Measurements from ENCODE around the gene SMIM24.

Gene SMIM24

DNA sequence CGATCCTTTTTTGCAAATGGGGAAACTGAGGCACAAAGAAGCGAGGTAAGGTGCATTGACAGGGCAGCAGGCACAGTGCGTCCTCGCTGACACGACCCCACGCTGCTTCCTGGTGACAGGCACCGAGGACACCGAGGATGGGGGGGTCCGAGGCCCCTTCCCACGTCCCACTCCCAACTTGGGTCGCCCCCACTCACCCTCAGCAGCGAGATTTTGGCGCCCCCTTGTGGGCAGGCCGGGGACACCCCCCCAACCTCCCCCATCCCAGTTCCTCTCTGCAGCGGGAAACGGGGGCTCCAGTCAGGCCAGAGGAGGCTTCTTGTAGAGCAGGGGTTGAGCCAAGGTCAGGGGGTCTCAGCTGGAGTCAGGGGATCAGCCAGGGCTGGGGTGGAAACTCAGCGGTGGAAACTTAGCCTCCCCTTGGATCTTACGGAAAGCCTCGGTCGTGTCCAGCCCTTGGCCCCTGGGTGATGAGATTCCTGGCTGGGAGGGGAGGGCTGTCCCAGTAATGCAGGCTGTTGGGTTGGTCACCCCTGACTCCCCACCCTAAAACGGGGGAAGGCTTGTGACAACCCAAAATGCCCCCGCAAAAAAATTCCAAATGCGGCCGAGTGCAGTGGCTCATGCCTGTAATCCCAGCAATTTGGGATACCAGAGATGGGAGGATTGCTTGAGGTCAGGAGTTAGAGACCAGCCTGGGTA lies 8.2 kb downstream of the SMIM24 start:
- Histone ChIP-seq H3K27me3 (ENCODE audit: control insufficient read depth in 2 of 2, insufficient read depth in 2 of 2, low read length in 2 of 2) (no peaks in the 10 kb centered on the region), H3K9me3 (ENCODE audit: control insufficient read depth in 2 of 2, low read length in 2 of 2) (no peaks in the 10 kb centered on the region), H3K36me3 (ENCODE audit: control insufficient read depth in 2 of 2, insufficient read depth in 2 of 2, low read length in 2 of 2) (no peaks in the 10 kb centered on the region), H3K4me3 (ENCODE audit: low read length in 2 of 2) (no peak overlapping the region), H3K27ac (ENCODE audit: low read depth in 2 of 2, low read length in 2 of 2) (no peak overlapping the region), H3K9ac (ENCODE audit: low read depth in 1 of 2, low read length in 2 of 2) (no peak overlapping the region), H3K4me1 (ENCODE audit: control insufficient read depth in 2 of 2, insufficient read depth in 2 of 2, low read length in 2 of 2) (peaks cover 8 to 13% of the 10 kb centered on the region in 2 donors)

DNA sequence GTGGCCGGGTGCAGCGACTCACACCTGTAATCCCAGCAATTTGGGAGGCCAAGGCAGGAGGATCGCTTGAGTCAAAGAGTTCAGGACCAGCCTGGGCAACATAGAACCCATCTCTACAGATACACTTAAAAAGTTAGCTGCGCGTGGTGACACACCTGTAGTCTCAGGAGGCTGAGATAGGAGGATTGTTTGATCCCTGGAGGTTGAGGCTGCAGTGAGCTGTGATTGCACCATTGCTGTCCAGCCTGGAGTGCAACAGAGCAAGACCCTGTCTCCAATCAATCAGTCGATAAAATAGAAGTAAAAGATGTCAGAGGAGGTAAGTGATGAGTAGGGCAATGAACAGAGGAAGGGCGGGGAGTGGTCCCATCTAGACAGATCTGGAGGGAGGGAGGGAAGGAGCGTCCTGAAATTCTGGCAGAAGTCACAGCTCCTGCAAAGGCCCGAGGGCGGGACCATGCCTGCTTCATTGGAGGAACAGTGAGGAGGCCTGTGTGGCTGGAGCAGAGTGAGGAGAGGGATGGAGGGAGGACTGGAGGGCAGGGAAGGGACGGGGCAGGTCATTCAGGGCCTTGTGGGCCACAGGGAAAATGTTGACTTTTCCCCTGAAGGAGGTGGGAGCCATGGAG lies 9.7 kb downstream of the SMIM24 start:
- Histone ChIP-seq H3K36me3 (ENCODE audit: control insufficient read depth in 2 of 2, insufficient read depth in 2 of 2, low read length in 2 of 2) (no peaks in the 10 kb centered on the region), H3K9ac (ENCODE audit: low read depth in 1 of 2, low read length in 2 of 2) (no peak overlapping the region), H3K27me3 (ENCODE audit: control insufficient read depth in 2 of 2, insufficient read depth in 2 of 2, low read length in 2 of 2) (no peaks in the 10 kb centered on the region), H3K27ac (ENCODE audit: low read depth in 2 of 2, low read length in 2 of 2) (no peak overlapping the region), H3K9me3 (ENCODE audit: control insufficient read depth in 2 of 2, low read length in 2 of 2) (no peaks in the 10 kb centered on the region), H3K4me3 (ENCODE audit: low read length in 2 of 2) (no peak overlapping the region), H3K4me1 (ENCODE audit: control insufficient read depth in 2 of 2, insufficient read depth in 2 of 2, low read length in 2 of 2) (peaks cover 8 to 13% of the 10 kb centered on the region in 2 donors)

DNA sequence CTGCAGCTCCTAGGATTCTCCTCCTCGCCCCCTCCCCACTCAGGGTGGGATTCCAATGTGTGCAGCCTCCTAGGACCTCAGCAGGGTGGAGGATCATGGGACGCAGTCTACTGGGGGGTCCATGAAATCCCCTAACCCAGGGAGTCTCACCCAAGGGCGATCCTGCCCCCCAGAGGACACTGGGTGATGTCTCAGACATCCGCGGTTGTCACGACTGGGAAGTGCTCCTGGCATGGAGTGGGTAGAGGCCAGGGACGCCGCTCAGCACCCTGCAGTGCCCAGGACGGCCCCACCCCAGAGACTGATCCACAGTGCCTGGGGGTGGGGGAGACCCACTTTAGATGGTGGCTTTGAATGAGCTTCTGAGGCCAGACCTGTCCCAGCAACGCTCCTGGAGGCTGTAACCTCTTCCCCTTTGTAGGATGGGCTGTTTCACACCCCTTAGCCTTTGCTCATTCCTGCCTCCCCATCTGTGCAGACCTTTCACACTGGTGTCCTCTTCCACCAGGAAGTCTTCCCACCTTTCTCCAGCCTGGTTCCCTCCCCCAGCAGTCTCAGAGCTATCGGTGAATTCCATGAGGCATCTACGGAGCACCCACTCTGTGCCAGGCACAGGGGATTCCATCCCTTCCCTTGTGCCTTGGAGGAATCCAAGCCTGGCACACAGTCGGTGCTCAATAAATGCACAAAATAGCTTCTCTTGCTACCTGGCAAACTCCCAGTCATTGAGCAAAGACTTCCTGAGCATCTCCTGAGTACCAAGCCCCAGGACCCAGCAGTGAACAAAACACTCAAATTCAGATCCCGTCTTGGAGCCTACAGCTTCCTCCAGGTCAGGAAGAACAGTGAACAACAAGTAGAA lies 10.5 kb downstream of the SMIM24 start:
- no peaks in the 10 kb centered on the region for H3K36me3 ChIP-seq (ENCODE audit: control insufficient read depth in 2 of 2, insufficient read depth in 2 of 2, low read length in 2 of 2)
- H3K27me3 ChIP-seq (ENCODE audit: control insufficient read depth in 2 of 2, insufficient read depth in 2 of 2, low read length in 2 of 2), result no peaks in the 10 kb centered on the region
- H3K4me1 ChIP-seq (ENCODE audit: control insufficient read depth in 2 of 2, insufficient read depth in 2 of 2, low read length in 2 of 2), result peaks cover 8 to 12% of the 10 kb centered on the region in 2 donors
- H3K27ac ChIP-seq (ENCODE audit: low read depth in 2 of 2, low read length in 2 of 2), result no peak overlapping the region
- no peaks in the 10 kb centered on the region for H3K9me3 ChIP-seq (ENCODE audit: control insufficient read depth in 2 of 2, low read length in 2 of 2)
- no peak overlapping the region for H3K4me3 ChIP-seq (ENCODE audit: low read length in 2 of 2)
- no peak overlapping the region for H3K9ac ChIP-seq (ENCODE audit: low read depth in 1 of 2, low read length in 2 of 2)

- no peak overlapping the region for H3K9ac ChIP-seq (ENCODE audit: low read depth in 1 of 2, low read length in 2 of 2)
- H3K4me1 ChIP-seq (ENCODE audit: control insufficient read depth in 2 of 2, insufficient read depth in 2 of 2, low read length in 2 of 2), result no peaks in the 10 kb centered on the region
- no peak overlapping the region for H3K27ac ChIP-seq (ENCODE audit: low read depth in 2 of 2, low read length in 2 of 2)
- H3K27me3 ChIP-seq (ENCODE audit: control insufficient read depth in 2 of 2, insufficient read depth in 2 of 2, low read length in 2 of 2), result no peaks in the 10 kb centered on the region
- H3K4me3 ChIP-seq (ENCODE audit: low read length in 2 of 2), result no peak overlapping the region
- H3K9me3 ChIP-seq (ENCODE audit: control insufficient read depth in 2 of 2, low read length in 2 of 2), result no peaks in the 10 kb centered on the region
- no peaks in the 10 kb centered on the region for H3K36me3 ChIP-seq (ENCODE audit: control insufficient read depth in 2 of 2, insufficient read depth in 2 of 2, low read length in 2 of 2)
Measured at GRCh38 chr19:3468211-3468610, 12.1 kb downstream of the SMIM24 start.

- H3K9ac ChIP-seq (ENCODE audit: low read depth in 1 of 2, low read length in 2 of 2), result no peak overlapping the region
- no peak overlapping the region for H3K27ac ChIP-seq (ENCODE audit: low read depth in 2 of 2, low read length in 2 of 2)
- no peaks in the 10 kb centered on the region for H3K4me1 ChIP-seq (ENCODE audit: control insufficient read depth in 2 of 2, insufficient read depth in 2 of 2, low read length in 2 of 2)
- H3K9me3 ChIP-seq (ENCODE audit: control insufficient read depth in 2 of 2, low read length in 2 of 2), result no peaks in the 10 kb centered on the region
- H3K27me3 ChIP-seq (ENCODE audit: control insufficient read depth in 2 of 2, insufficient read depth in 2 of 2, low read length in 2 of 2), result no peaks in the 10 kb centered on the region
- no peak overlapping the region for H3K4me3 ChIP-seq (ENCODE audit: low read length in 2 of 2)
- peaks cover 0 to 3% of the 10 kb centered on the region in 2 donors for H3K36me3 ChIP-seq (ENCODE audit: control insufficient read depth in 2 of 2, insufficient read depth in 2 of 2, low read length in 2 of 2)
Measured at GRCh38 chr19:3467437-3468198, 12.7 kb downstream of the SMIM24 start.

- no peaks in the 10 kb centered on the region for H3K9me3 ChIP-seq (ENCODE audit: control insufficient read depth in 2 of 2, low read length in 2 of 2)
- H3K4me3 ChIP-seq (ENCODE audit: low read length in 2 of 2), result no peak overlapping the region
- H3K9ac ChIP-seq (ENCODE audit: low read depth in 1 of 2, low read length in 2 of 2), result no peak overlapping the region
- peaks cover 0 to 6% of the 10 kb centered on the region in 2 donors for H3K36me3 ChIP-seq (ENCODE audit: control insufficient read depth in 2 of 2, insufficient read depth in 2 of 2, low read length in 2 of 2)
- no peaks in the 10 kb centered on the region for H3K27me3 ChIP-seq (ENCODE audit: control insufficient read depth in 2 of 2, insufficient read depth in 2 of 2, low read length in 2 of 2)
- H3K4me1 ChIP-seq (ENCODE audit: control insufficient read depth in 2 of 2, insufficient read depth in 2 of 2, low read length in 2 of 2), result no peaks in the 10 kb centered on the region
- H3K27ac ChIP-seq (ENCODE audit: low read depth in 2 of 2, low read length in 2 of 2), result no peak overlapping the region
Measured at GRCh38 chr19:3466635-3467034, 13.7 kb downstream of the SMIM24 start.

GRCh38 chr19:3465552-3465951 lies 14.8 kb downstream of the SMIM24 start:
- Histone ChIP-seq H3K4me3 (ENCODE audit: low read length in 2 of 2) (no peak overlapping the region), H3K27me3 (ENCODE audit: control insufficient read depth in 2 of 2, insufficient read depth in 2 of 2, low read length in 2 of 2) (no peaks in the 10 kb centered on the region), H3K4me1 (ENCODE audit: control insufficient read depth in 2 of 2, insufficient read depth in 2 of 2, low read length in 2 of 2) (no peaks in the 10 kb centered on the region), H3K9ac (ENCODE audit: low read depth in 1 of 2, low read length in 2 of 2) (no peak overlapping the region), H3K27ac (ENCODE audit: low read depth in 2 of 2, low read length in 2 of 2) (no peak overlapping the region), H3K9me3 (ENCODE audit: control insufficient read depth in 2 of 2, low read length in 2 of 2) (no peaks in the 10 kb centered on the region), H3K36me3 (ENCODE audit: control insufficient read depth in 2 of 2, insufficient read depth in 2 of 2, low read length in 2 of 2) (peaks cover 0 to 6% of the 10 kb centered on the region in 2 donors)

DNA sequence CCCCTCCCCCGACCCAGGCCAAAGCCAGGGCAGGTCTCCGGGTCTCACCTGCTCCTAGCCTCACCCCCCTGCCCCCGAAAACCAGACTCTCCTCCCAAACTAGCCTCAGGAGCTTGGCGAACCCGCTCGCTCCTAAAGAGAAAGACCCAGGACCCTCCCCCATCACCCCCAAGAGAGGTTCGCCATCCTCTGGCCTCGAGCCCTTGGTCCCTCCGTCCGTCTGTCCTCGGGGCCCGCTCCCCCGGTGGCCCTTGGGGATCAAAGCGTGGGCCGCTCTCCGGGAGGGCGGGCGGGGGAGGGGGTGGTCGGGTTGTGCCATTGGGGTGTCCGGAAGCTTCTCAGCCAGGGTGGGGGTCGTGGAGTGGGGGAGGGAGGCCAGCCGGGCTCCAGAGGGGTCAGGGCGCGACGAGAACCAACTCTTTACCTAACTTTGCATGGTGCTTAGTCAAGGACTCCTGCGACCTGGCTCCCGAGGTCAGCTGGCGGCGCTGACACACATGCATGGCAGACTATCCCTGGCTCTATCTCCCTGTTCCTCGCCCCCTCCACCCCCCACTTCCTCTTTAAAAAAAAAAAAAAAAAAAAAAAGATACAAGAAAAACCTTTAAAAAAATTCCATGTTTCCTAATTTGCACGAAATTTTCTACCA lies 15.6 kb downstream of the SMIM24 start:
- Histone ChIP-seq H3K27me3 (ENCODE audit: control insufficient read depth in 2 of 2, insufficient read depth in 2 of 2, low read length in 2 of 2) (no peaks in the 10 kb centered on the region), H3K27ac (ENCODE audit: low read depth in 2 of 2, low read length in 2 of 2) (no peak overlapping the region), H3K4me1 (ENCODE audit: control insufficient read depth in 2 of 2, insufficient read depth in 2 of 2, low read length in 2 of 2) (peaks cover 0 to 4% of the 10 kb centered on the region in 2 donors), H3K4me3 (ENCODE audit: low read length in 2 of 2) (no peak overlapping the region), H3K9me3 (ENCODE audit: control insufficient read depth in 2 of 2, low read length in 2 of 2) (no peaks in the 10 kb centered on the region), H3K9ac (ENCODE audit: low read depth in 1 of 2, low read length in 2 of 2) (no peak overlapping the region), H3K36me3 (ENCODE audit: control insufficient read depth in 2 of 2, insufficient read depth in 2 of 2, low read length in 2 of 2) (peaks cover 0 to 6% of the 10 kb centered on the region in 2 donors)

- H3K9me3 ChIP-seq (ENCODE audit: control insufficient read depth in 2 of 2, low read length in 2 of 2), result no peaks in the 10 kb centered on the region
- no peak overlapping the region for H3K9ac ChIP-seq (ENCODE audit: low read depth in 1 of 2, low read length in 2 of 2)
- H3K27ac ChIP-seq (ENCODE audit: low read depth in 2 of 2, low read length in 2 of 2), result no peak overlapping the region
- peaks cover 0 to 5% of the 10 kb centered on the region in 2 donors for H3K4me1 ChIP-seq (ENCODE audit: control insufficient read depth in 2 of 2, insufficient read depth in 2 of 2, low read length in 2 of 2)
- peaks cover 0 to 6% of the 10 kb centered on the region in 2 donors for H3K36me3 ChIP-seq (ENCODE audit: control insufficient read depth in 2 of 2, insufficient read depth in 2 of 2, low read length in 2 of 2)
- H3K27me3 ChIP-seq (ENCODE audit: control insufficient read depth in 2 of 2, insufficient read depth in 2 of 2, low read length in 2 of 2), result no peaks in the 10 kb centered on the region
- no peak overlapping the region for H3K4me3 ChIP-seq (ENCODE audit: low read length in 2 of 2)
Measured at GRCh38 chr19:3463714-3464586, 16.4 kb downstream of the SMIM24 start.

Measured in mucosa of rectum (tissue), 2 donors.